A673 (cell line): ENCODE measurements around the gene RAPGEF5. TPM values are rescaled to one million over a fixed set of nuclear protein-coding genes. Genes with fewer than 3 reads are reported as not detected.

Source experiments
- BruUV-seq: library from RNA; stranded (reverse); fragments of 400-500 nt; replicated peaks from 2 replicates; lab custom pipeline; 2021; lab: Mats Ljungman, UMichigan
- CTCF ChIA-PET: fragments of 300-600 bp; sonication (Branson Sonifier 250); formaldehyde crosslinking; loops from one replicate; lab custom pipeline; 2022; ENCODE audit warnings: antibody characterized with exemption; lab: Charles Lee
- POLR2A ChIA-PET: fragments of 300-600 bp; sonication (Branson Sonifier 250); formaldehyde crosslinking; loops from one replicate; lab custom pipeline; 2022; ENCODE audit warnings: antibody characterized with exemption; ENCODE audit not compliant: low non-redundant PET; lab: Charles Lee
- DNase-seq: peaks from one replicate; pipeline ENCODE4 v3.0.0-alpha.2; 2015; ENCODE audit warnings: low spot score
- H3K27ac ChIP-seq: fragments of 200-600 bp; sonication (generic); 2 replicates; pipeline ENCODE4 v1.5.1; 2016; ENCODE audit warnings: mixed run types, low read depth, mild to moderate bottlenecking, mixed read lengths, antibody characterized with exemption, low read length; ENCODE audit not compliant: poor library complexity, severe bottlenecking
- H3K27me3 ChIP-seq: fragments of 200-600 bp; sonication (generic); replicated peaks from 2 replicates; pipeline ENCODE4 v1.6.1; 2017; ENCODE audit warnings: mixed run types, low read depth, mild to moderate bottlenecking, mixed read lengths, antibody characterized with exemption, low read length; ENCODE audit not compliant: insufficient read depth, poor library complexity
- H3K36me3 ChIP-seq: fragments of 200-600 bp; sonication (generic); 2 replicates; pipeline ENCODE4 v1.6.1; 2016; ENCODE audit warnings: mixed run types, mild to moderate bottlenecking, mixed read lengths, antibody characterized with exemption, low read length; ENCODE audit not compliant: insufficient read depth, poor library complexity, severe bottlenecking
- H3K4me1 ChIP-seq: fragments of 200-600 bp; sonication (generic); 2 replicates; pipeline ENCODE4 v1.6.1; 2017; ENCODE audit warnings: mixed run types, mild to moderate bottlenecking, mixed read lengths, antibody characterized with exemption, low read length; ENCODE audit not compliant: insufficient read depth, poor library complexity, severe bottlenecking
- H3K4me3 ChIP-seq: fragments of 200-600 bp; sonication (generic); 2 replicates; pipeline ENCODE4 v1.5.1; 2016; ENCODE audit warnings: low read depth, mixed run types, mild to moderate bottlenecking, mixed read lengths, low read length; ENCODE audit not compliant: poor library complexity, severe bottlenecking
- H3K9me3 ChIP-seq: fragments of 200-600 bp; sonication (generic); 2 replicates; pipeline ENCODE4 v1.6.1; 2016; ENCODE audit warnings: mixed run types, low read depth, mild to moderate bottlenecking, mixed read lengths, antibody characterized with exemption, low read length; ENCODE audit not compliant: poor library complexity, severe bottlenecking
- CTCF ChIP-seq: fragments of 300-800, 200-600 bp; sonication (generic); conservative IDR thresholded peaks from 2 replicates; pipeline ENCODE4 v1.5.1; 2017; ENCODE audit warnings: low read depth, mild to moderate bottlenecking, antibody characterized with exemption, low read length, moderate library complexity, mixed read lengths
- EZH2 ChIP-seq: fragments of 200-600 bp; sonication (generic); IDR thresholded peaks from 2 replicates; pipeline ENCODE4 v1.6.1; 2017; ENCODE audit warnings: borderline replicate concordance, low read depth, mild to moderate bottlenecking, mixed read lengths, antibody characterized with exemption, low read length; ENCODE audit not compliant: poor library complexity, severe bottlenecking
- intact Hi-C: fragments of 100-400 bp; cut with micrococcal nuclease; formaldehyde crosslinking; loops from one replicate; pipeline ENCODE4 v1.10.0; 2022; ENCODE audit not compliant: unreplicated experiment
- total RNA-seq: library from RNA; stranded (reverse); gene quantifications from 2 replicates; pipeline ENCODE4 v1.2.3, GENCODE V29; 2021

Gene RAPGEF5
- total RNA-seq, 1 experiment from 2014 or later: 10.7 TPM

GRCh38 chr7:22400150-22400814, 43.3 kb upstream of the RAPGEF5 start:
- Histone ChIP-seq H3K4me1 (no peaks in the 10 kb centered on the region), H3K36me3 (no peaks in the 10 kb centered on the region), H3K4me3 (no peak overlapping the region), H3K9me3 (no peaks in the 10 kb centered on the region), H3K27me3 (no peaks in the 10 kb centered on the region), H3K27ac (no peak overlapping the region)
- no peak for DNase-seq
- ChIA-PET POLR2A (no interaction called here), CTCF (no interaction called here)
- TF ChIP-seq CTCF (no peak), EZH2 (no peak)
- intact Hi-C loops: no loop called here
- BruUV-seq: no TSS peak

- intact Hi-C loops: no loop called here
- Histone ChIP-seq H3K36me3 (no peaks in the 10 kb centered on the region), H3K4me1 (no peaks in the 10 kb centered on the region), H3K27ac (no peak overlapping the region), H3K27me3 (no peaks in the 10 kb centered on the region), H3K9me3 (no peaks in the 10 kb centered on the region), H3K4me3 (no peak overlapping the region)
- no TSS peak for BruUV-seq
- no peak for DNase-seq
- TF ChIP-seq CTCF (no peak), EZH2 (no peak)
- CTCF ChIA-PET: no interaction called here
- POLR2A ChIA-PET: no interaction called here
These were observed 42.6 kb upstream of the RAPGEF5 start for GRCh38 chr7:22399546-22399945.

- intact Hi-C loops: no loop called here
- no peak for DNase-seq
- no peaks in the 10 kb centered on the region for H3K4me1 ChIP-seq
- no TSS peak for BruUV-seq
- H3K36me3 ChIP-seq: no peaks in the 10 kb centered on the region
- ChIA-PET POLR2A (no interaction called here), CTCF (no interaction called here)
- no peak overlapping the region for H3K4me3 ChIP-seq
- H3K27ac ChIP-seq: no peak overlapping the region
- H3K9me3 ChIP-seq: no peaks in the 10 kb centered on the region
- no peak for TF ChIP-seq CTCF
- no peak for TF ChIP-seq EZH2
- H3K27me3 ChIP-seq: no peaks in the 10 kb centered on the region
These were observed 42.1 kb upstream of the RAPGEF5 start for GRCh38 chr7:22399091-22399490.
